HEK293 (cell line): ENCODE data around the gene CDKAL1.

ENCODE experiments used
- TF ChIP-seq, protein P1 (sequence below): fragments of 450-650 bp; formaldehyde crosslinking; IDR thresholded peaks from 2 replicates; pipeline ENCODE4 v1.5.1; 2016; ENCODE audit warnings: missing biosample characterization, missing genetic modification characterization
- TF ChIP-seq, protein P2 (sequence below): fragments of 450-650 bp; formaldehyde crosslinking; IDR thresholded peaks from 2 replicates; pipeline ENCODE4 v1.5.1; 2016; ENCODE audit warnings: missing biosample characterization, missing genetic modification characterization

DNA sequence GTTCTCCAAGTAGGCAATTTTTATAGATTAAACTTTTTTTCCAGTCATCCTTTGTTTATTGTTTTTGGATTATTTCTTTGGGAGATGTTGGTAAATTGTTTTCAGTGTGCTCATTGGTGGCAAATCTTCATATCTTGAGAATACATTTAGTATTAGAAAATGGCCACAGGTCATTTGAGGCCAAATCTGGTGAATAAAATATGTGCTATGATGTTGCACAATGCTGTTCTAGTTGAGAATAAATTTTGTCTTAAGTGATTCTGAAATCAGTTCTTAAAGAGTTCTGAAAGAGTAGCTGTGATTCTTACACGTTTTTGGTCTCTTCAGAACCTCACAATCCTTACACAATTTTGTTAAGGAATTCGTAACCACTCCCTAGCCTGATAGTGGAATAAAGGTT is 20.1 kb downstream of the CDKAL1 start:
- TF ChIP-seq, protein P1, sequence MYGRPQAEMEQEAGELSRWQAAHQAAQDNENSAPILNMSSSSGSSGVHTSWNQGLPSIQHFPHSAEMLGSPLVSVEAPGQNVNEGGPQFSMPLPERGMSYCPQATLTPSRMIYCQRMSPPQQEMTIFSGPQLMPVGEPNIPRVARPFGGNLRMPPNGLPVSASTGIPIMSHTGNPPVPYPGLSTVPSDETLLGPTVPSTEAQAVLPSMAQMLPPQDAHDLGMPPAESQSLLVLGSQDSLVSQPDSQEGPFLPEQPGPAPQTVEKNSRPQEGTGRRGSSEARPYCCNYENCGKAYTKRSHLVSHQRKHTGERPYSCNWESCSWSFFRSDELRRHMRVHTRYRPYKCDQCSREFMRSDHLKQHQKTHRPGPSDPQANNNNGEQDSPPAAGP (tag by site-specific recombination), result no peak
- TF ChIP-seq, protein P2, sequence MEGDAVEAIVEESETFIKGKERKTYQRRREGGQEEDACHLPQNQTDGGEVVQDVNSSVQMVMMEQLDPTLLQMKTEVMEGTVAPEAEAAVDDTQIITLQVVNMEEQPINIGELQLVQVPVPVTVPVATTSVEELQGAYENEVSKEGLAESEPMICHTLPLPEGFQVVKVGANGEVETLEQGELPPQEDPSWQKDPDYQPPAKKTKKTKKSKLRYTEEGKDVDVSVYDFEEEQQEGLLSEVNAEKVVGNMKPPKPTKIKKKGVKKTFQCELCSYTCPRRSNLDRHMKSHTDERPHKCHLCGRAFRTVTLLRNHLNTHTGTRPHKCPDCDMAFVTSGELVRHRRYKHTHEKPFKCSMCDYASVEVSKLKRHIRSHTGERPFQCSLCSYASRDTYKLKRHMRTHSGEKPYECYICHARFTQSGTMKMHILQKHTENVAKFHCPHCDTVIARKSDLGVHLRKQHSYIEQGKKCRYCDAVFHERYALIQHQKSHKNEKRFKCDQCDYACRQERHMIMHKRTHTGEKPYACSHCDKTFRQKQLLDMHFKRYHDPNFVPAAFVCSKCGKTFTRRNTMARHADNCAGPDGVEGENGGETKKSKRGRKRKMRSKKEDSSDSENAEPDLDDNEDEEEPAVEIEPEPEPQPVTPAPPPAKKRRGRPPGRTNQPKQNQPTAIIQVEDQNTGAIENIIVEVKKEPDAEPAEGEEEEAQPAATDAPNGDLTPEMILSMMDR (tag by site-specific recombination), result no peak
